Liver (tissue), 9 donors: ENCODE measurements around the gene CYB561. TPM values are rescaled to one million over a fixed set of nuclear protein-coding genes. Genes with fewer than 3 reads are reported as not detected.

Experiments
- DNase-seq: peaks from one replicate; pipeline ENCODE4 v3.0.0-alpha.2; 2017; ENCODE audit warnings: low spot score
- H3K27ac ChIP-seq, 2 donors: one replicate each; pipeline ENCODE4 v1.7.0; 2013; ENCODE audit warnings: inconsistent platforms in 2 of 2, low read length in 2 of 2, control low read depth in 1 of 2, low read depth in 1 of 2, mild to moderate bottlenecking in 1 of 2
- H3K27me3 ChIP-seq, 4 donors: one replicate each; pipeline versions ENCODE4 v1.6.1 to v1.7.0; 2013; ENCODE audit warnings: low read length in 3 of 4, inconsistent platforms in 1 of 4, mild to moderate bottlenecking in 1 of 4, moderate library complexity in 1 of 4; ENCODE audit not compliant: control insufficient read depth in 4 of 4, insufficient read depth in 4 of 4
- H3K36me3 ChIP-seq, 4 donors: one replicate each; pipeline versions ENCODE4 v1.6.1 to v1.7.0; 2013; ENCODE audit warnings: low read length in 3 of 4, mild to moderate bottlenecking in 3 of 4, low read depth in 1 of 4, moderate library complexity in 1 of 4; ENCODE audit not compliant: control insufficient read depth in 4 of 4, insufficient read depth in 3 of 4
- H3K4me1 ChIP-seq, 4 donors: one replicate each; pipeline versions ENCODE4 v1.6.1 to v1.7.0; 2013; ENCODE audit warnings: low read length in 3 of 4, mild to moderate bottlenecking in 3 of 4, moderate library complexity in 1 of 4; ENCODE audit not compliant: control insufficient read depth in 4 of 4, insufficient read depth in 4 of 4
- H3K4me3 ChIP-seq, 3 donors: one replicate each; pipeline versions ENCODE4 v1.6.1 to v1.7.0; 2013; ENCODE audit warnings: low read length in 3 of 3, control low read depth in 1 of 3, low read depth in 1 of 3, mild to moderate bottlenecking in 1 of 3
- H3K9ac ChIP-seq, 2 donors: one replicate each; pipeline ENCODE4 v1.7.0; 2013; ENCODE audit warnings: low read length in 2 of 2, mild to moderate bottlenecking in 2 of 2, moderate library complexity in 2 of 2, control low read depth in 1 of 2, low read depth in 1 of 2
- H3K9me3 ChIP-seq, 4 donors: one replicate each; pipeline versions ENCODE4 v1.6.1 to v1.7.0; 2013; ENCODE audit warnings: low read length in 3 of 4; ENCODE audit not compliant: control insufficient read depth in 4 of 4
- CTCF ChIP-seq: fragments of 150-350 bp; IDR thresholded peaks from 2 replicates; pipeline ENCODE4 v1.5.1; 2017; ENCODE audit warnings: improper control_type of control experiment, low read depth, low read length; ENCODE audit not compliant: missing input control
- EGR1 ChIP-seq, 2 donors: IDR thresholded peaks; 2 replicates each; pipeline ENCODE4 v1.6.1; 2016 to 2018; ENCODE audit warnings: antibody characterized with exemption in 2 of 2, low read depth in 2 of 2
- FOXA1 ChIP-seq: IDR thresholded peaks from 2 replicates; pipeline ENCODE4 v1.6.1; 2016; ENCODE audit warnings: antibody characterized with exemption
- FOXA2 ChIP-seq: IDR thresholded peaks from 2 replicates; pipeline ENCODE4 v1.6.1; 2016; ENCODE audit warnings: antibody characterized with exemption
- HNF4G ChIP-seq: IDR thresholded peaks from 2 replicates; pipeline ENCODE4 v1.6.1; 2016; ENCODE audit warnings: antibody characterized with exemption
- JUND ChIP-seq, 2 donors: IDR thresholded peaks; 2 replicates each; pipeline ENCODE4 v1.6.1; 2016; ENCODE audit warnings: antibody characterized with exemption in 2 of 2
- MAX ChIP-seq: IDR thresholded peaks from 2 replicates; pipeline ENCODE4 v1.6.1; 2016; ENCODE audit warnings: antibody characterized with exemption
- RAD21 ChIP-seq, 2 donors: IDR thresholded peaks; 2 replicates each; pipeline ENCODE4 v1.6.1; 2016; ENCODE audit warnings: antibody characterized with exemption in 2 of 2, mild to moderate bottlenecking in 2 of 2
- REST ChIP-seq: IDR thresholded peaks from 2 replicates; pipeline ENCODE4 v1.6.1; 2016; ENCODE audit warnings: antibody characterized with exemption, mild to moderate bottlenecking
- SP1 ChIP-seq: IDR thresholded peaks from 2 replicates; pipeline ENCODE4 v1.6.1; 2018; ENCODE audit warnings: antibody characterized with exemption, mild to moderate bottlenecking
- TAF1 ChIP-seq: conservative IDR thresholded peaks from 2 replicates; pipeline ENCODE4 v1.6.1; 2016; ENCODE audit warnings: antibody characterized with exemption, mild to moderate bottlenecking
- YY1 ChIP-seq: IDR thresholded peaks from 2 replicates; pipeline ENCODE4 v1.6.1; 2016; ENCODE audit warnings: antibody characterized with exemption, mild to moderate bottlenecking
- ZBTB33 ChIP-seq: IDR thresholded peaks from 2 replicates; pipeline ENCODE4 v1.6.1; 2016; ENCODE audit warnings: antibody characterized with exemption
- WGBS: extraction: QIAGEN DNeasy Blood & Tissue Kit; methylation state at CpG from one replicate; pipeline ENCODE4 v1.1.7; 2013; 5-methylcytosine and 5-hydroxymethylcytosine counted together
- polyA plus RNA-seq, 2 donors: library from polyadenylated mRNA; stranded (reverse) in 1 of 2; unstranded in 1 of 2; fragments of 200-250 nt in 1 of 2; fragments of >200 nt in 1 of 2; fragmentation: Nextera tagmentation in 1 of 2; extraction: Ambion mirVana in 1 of 2; gene quantifications; one replicate each; pipeline versions ENCODE4 v1.2.1 to v1.2.3, GENCODE V29; 2013 to 2015
- total RNA-seq, 2 donors: library from RNA; depleted of rRNA; stranded (reverse); fragments of >200 nt; gene quantifications; one replicate each; pipeline ENCODE4 v1.2.3, GENCODE V29; 2014
- donor health status: healthy.
- donor health status: healthy.
- donor health status: healthy.
- donor health status: healthy.
- donor health status: healthy.

Gene CYB561
- total and polyA plus RNA-seq, 4 donors = 0.93 to 18.5 (median 12.9) TPM

GRCh38 chr17:63405741-63406261 is 40.3 kb downstream of the CYB561 start:
- WGBS = 79% methylated on average over 6 of the region's 6 CpGs
- no peak for DNase-seq

GRCh38 chr17:63405020-63405419 is 41.1 kb downstream of the CYB561 start:
- Histone ChIP-seq H3K27ac (no peak overlapping the region), H3K4me1 (no peaks in the 10 kb centered on the region), H3K36me3 (no peaks in the 10 kb centered on the region), H3K9ac (no peak overlapping the region), H3K27me3 (no peaks in the 10 kb centered on the region), H3K4me3 (no peak overlapping the region), H3K9me3 (no peaks in the 10 kb centered on the region)
- TF ChIP-seq FOXA1 = no peak
- TF ChIP-seq FOXA2 = no peak
- TF ChIP-seq MAX = no peak
- TF ChIP-seq HNF4G = no peak
- no peak for TF ChIP-seq JUND (IDR thresholded peaks at IDR 0.05)
- TF ChIP-seq REST = no peak
- no peak for TF ChIP-seq ZBTB33
- no peak for TF ChIP-seq RAD21 (IDR thresholded peaks at IDR 0.05)
- no peak for TF ChIP-seq SP1
- TF ChIP-seq EGR1 (IDR thresholded peaks at IDR 0.05; ENCODE audit: low read depth in 2 of 2) = no peak
- no peak for TF ChIP-seq YY1
- 88% methylated on average over 9 of the region's 9 CpGs for WGBS
- no peak for DNase-seq

More at GRCh38 chr17:63405741-63406261, 40.3 kb downstream of the CYB561 start:
- H3K4me1 ChIP-seq = no peaks in the 10 kb centered on the region
- no peaks in the 10 kb centered on the region for H3K27me3 ChIP-seq
- no peaks in the 10 kb centered on the region for H3K36me3 ChIP-seq
- H3K9me3 ChIP-seq = no peaks in the 10 kb centered on the region
- no peak overlapping the region for H3K9ac ChIP-seq
- TF ChIP-seq CTCF (peak; percentile 64), RAD21 (IDR thresholded peaks at IDR 0.05) (peak; percentile 65 to 74), TAF1 (no peak)
- no peak overlapping the region for H3K4me3 ChIP-seq
- H3K27ac ChIP-seq = no peak overlapping the region
